WERI-Rb-1 (cell line): ENCODE data around the gene PCDHGB2.
"Not testable (repeated sequence)": the region's sequence is repeated elsewhere in the genome, so short reads cannot be mapped to it uniquely, and the experiment has no call there.

Experiments
- DNase-seq: peaks from one replicate; pipeline ENCODE4 v3.0.0-alpha.2; 2020
- H3K27ac ChIP-seq: fragments of 250-450 bp; sonication (Bioruptor Pico); 2 replicates; pipeline ENCODE4 v1.5.1; 2020; ENCODE audit warnings: mild to moderate bottlenecking, moderate library complexity
- H3K27me3 ChIP-seq: fragments of 250-450 bp; sonication (Bioruptor Pico); 2 replicates; pipeline ENCODE4 v1.5.1; 2021; ENCODE audit warnings: mild to moderate bottlenecking, low read depth, moderate library complexity; ENCODE audit not compliant: insufficient read depth, severe bottlenecking
- H3K36me3 ChIP-seq: fragments of 250-450 bp; sonication (Bioruptor Pico); 2 replicates; pipeline ENCODE4 v1.5.1; 2020; ENCODE audit warnings: mild to moderate bottlenecking, moderate library complexity
- H3K4me3 ChIP-seq: 2 replicates; pipeline ENCODE4 v1.5.1; 2011; ENCODE audit warnings: low read depth, mild to moderate bottlenecking, control low read depth, low read length
- H3K9me3 ChIP-seq: fragments of 250-450 bp; sonication (Bioruptor Pico); 2 replicates; pipeline ENCODE4 v1.5.1; 2021; ENCODE audit warnings: mild to moderate bottlenecking, moderate library complexity; ENCODE audit not compliant: severe bottlenecking
- TF ChIP-seq, protein P1 (sequence below): IDR thresholded peaks from 2 replicates; pipeline ENCODE4 v1.5.1; 2011; ENCODE audit warnings: low read depth, mild to moderate bottlenecking, control low read depth, inconsistent platforms, low read length

PCDHGB2 gene

DNA sequence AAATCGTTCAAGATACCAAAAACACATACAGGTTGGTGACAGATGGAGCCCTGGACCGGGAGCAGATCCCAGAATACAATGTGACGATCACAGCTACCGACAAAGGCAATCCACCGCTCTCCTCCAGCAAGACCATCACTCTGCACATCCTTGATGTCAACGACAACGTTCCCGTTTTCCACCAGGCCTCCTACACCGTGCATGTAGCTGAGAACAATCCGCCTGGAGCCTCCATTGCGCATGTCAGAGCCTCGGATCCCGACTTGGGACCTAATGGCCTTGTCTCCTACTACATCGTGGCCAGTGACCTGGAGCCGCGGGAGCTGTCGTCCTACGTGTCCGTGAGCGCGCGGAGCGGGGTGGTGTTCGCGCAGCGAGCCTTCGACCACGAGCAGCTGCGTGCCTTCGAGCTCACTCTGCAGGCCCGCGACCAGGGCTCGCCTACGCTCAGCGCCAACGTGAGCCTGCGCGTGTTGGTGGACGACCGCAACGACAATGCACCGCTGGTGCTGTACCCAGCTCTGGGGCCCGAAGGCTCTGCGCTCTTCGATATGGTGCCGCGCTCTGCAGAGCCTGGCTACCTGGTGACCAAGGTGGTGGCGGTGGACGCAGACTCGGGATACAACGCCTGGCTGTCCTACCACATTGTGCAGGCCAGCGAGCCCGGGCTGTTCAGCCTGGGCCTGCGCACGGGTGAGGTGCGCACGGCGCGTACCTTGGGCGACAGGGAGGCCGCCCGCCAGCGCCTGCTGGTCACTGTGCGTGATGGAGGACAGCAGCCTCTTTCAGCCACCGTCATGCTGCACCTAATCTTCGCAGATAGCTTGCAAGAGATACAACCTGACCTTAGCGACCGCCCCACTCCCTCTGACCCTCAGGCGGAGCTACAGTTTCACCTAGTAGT is 12.0 kb downstream of the PCDHGB2 start:
- Histone ChIP-seq H3K27me3 (no peaks in the 10 kb centered on the region), H3K4me3 (no peak overlapping the region), H3K36me3 (no peaks in the 10 kb centered on the region), H3K27ac (no peak overlapping the region), H3K9me3 (peaks cover 30% of the 10 kb centered on the region)
- no peak for DNase-seq
- TF ChIP-seq, protein P1, sequence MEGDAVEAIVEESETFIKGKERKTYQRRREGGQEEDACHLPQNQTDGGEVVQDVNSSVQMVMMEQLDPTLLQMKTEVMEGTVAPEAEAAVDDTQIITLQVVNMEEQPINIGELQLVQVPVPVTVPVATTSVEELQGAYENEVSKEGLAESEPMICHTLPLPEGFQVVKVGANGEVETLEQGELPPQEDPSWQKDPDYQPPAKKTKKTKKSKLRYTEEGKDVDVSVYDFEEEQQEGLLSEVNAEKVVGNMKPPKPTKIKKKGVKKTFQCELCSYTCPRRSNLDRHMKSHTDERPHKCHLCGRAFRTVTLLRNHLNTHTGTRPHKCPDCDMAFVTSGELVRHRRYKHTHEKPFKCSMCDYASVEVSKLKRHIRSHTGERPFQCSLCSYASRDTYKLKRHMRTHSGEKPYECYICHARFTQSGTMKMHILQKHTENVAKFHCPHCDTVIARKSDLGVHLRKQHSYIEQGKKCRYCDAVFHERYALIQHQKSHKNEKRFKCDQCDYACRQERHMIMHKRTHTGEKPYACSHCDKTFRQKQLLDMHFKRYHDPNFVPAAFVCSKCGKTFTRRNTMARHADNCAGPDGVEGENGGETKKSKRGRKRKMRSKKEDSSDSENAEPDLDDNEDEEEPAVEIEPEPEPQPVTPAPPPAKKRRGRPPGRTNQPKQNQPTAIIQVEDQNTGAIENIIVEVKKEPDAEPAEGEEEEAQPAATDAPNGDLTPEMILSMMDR: no peak

DNA sequence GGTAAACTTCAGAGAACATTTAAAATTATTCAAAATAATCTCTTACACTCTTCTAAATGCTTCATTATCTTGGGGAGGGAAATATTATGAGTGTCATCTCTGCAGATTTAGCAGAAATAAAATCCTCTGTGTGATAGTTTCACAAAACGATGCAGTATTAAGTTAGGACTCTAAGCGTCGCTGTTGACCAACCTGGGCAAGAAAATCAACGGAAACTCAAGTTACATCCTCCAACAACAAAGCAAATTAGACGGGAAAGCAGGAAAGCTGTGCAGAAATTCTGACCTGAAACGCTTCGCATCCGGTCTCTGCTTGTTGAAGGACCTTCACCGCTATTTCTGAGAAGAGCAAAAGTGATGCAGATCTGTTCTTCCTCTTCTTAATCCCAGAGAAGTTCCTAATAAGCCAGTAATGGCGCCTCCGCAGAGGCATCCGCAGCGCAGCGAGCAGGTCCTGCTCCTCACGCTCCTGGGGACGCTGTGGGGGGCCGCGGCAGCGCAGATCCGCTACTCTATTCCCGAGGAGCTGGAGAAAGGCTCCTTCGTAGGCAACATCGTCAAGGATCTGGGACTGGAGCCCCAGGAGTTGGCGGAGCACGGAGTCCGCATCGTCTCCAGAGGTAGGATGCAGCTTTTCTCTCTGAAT is 14.0 kb downstream of the PCDHGB2 start, which contains the start of gene PCDHGA6:
PCDHGA6 (plus strand) TSS at position 219 of the 645 bp plus-strand sequence; CDS start at position 412, 193 bp downstream.
- Histone ChIP-seq H3K36me3 (no peaks in the 10 kb centered on the region), H3K4me3 (no peak within 1 kb of the TSS), H3K27me3 (no peaks in the 10 kb centered on the region), H3K9me3 (peaks cover 30% of the 10 kb centered on the region), H3K27ac (no peak within 1 kb of the TSS)
- no peak for DNase-seq
- TF ChIP-seq, protein P1: no peak

DNA sequence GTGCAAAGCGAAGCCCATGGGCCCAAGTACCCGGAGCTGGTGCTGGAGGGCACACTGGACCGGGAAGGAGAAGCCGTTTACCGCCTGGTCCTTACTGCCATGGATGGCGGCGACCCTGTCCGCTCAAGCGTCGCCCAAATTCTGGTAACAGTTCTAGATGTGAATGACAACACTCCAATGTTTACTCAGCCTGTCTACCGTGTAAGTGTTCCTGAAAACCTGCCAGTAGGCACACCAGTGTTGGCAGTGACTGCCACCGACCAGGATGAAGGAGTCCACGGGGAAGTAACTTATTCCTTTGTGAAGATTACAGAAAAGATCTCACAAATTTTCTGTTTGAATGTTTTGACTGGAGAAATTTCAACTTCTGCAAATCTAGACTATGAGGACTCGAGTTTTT is 14.8 kb downstream of the PCDHGB2 start:
- no peak overlapping the region for H3K4me3 ChIP-seq
- DNase-seq: no peak
- H3K27me3 ChIP-seq: no peaks in the 10 kb centered on the region
- no peak overlapping the region for H3K27ac ChIP-seq
- H3K36me3 ChIP-seq: no peaks in the 10 kb centered on the region
- peaks cover 30% of the 10 kb centered on the region for H3K9me3 ChIP-seq
- TF ChIP-seq, protein P1: no peak

DNA sequence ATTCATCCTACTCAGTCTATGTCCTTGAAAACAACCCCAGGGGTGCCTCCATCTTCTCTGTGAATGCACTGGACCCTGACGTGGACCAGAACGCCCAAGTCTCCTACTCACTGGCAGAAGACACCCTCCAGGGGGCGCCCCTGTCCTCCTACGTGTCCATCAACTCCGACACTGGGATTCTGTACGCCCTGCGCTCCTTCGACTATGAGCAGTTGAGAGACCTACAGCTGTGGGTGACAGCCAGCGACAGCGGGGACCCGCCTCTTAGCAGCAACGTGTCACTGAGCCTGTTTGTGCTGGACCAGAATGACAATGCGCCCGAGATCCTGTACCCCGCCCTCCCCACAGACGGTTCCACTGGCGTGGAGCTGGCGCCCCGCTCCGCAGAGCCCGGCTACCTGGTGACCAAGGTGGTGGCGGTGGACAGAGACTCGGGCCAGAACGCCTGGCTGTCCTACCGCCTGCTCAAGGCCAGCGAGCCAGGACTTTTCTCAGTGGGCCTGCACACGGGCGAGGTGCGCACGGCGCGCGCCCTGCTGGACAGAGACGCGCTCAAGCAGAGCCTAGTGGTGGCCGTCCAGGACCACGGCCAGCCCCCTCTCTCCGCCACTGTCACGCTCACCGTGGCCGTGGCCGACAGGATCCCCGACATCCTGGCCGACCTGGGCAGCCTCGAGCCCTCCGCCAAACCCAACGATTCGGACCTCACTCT is 15.8 kb downstream of the PCDHGB2 start:
- not testable (repeated sequence) for H3K36me3 ChIP-seq, H3K4me3 ChIP-seq, H3K27ac ChIP-seq, DNase-seq, H3K27me3 ChIP-seq
- H3K9me3 ChIP-seq: peaks cover 29% of the 10 kb centered on the region

DNA sequence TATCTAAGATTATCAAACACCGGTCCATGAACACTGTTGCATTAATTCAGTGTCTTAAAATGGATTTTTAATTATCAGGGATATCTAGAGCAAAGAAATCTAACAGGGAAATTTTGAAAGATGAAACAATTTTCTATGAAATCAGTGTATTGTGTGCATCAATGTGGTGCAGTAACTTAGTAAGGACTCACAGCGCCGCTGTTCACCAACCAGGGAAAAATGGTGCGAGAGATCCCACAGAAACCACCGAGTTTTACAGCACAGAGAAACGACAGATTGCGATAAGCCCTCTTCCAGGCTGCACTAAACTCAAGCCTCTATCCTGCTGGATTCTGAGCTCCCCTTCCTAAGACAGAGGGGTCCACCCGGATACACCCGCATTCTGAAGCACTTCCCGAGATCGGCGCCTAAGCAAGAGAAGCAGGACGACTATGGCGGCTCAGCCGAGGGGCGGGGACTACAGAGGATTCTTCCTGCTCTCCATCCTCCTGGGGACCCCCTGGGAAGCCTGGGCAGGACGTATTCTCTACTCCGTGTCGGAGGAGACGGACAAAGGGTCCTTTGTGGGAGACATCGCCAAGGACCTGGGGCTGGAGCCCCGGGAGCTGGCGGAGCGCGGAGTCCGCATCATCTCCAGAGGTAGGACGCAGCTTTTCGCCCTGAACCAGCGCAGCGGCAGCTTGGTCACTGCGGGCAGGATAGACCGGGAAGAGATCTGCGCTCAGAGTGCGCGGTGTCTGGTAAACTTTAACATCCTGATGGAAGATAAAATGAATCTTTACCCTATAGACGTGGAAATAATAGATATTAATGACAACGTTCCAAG is 22.9 kb downstream of the PCDHGB2 start, which contains the start of gene PCDHGA7:
PCDHGA7 (plus strand) TSS at position 274 of the 826 bp plus-strand sequence; CDS start at position 432, 158 bp downstream.
- DNase-seq: no peak
- Histone ChIP-seq H3K27me3 (no peaks in the 10 kb centered on the region), H3K4me3 (no peak within 1 kb of the TSS), H3K9me3 (peaks cover 13% of the 10 kb centered on the region), H3K27ac (no peak within 1 kb of the TSS), H3K36me3 (no peaks in the 10 kb centered on the region)
- TF ChIP-seq, protein P1: no peak
